ENCODE results near the gene SHISA9. TPM values are rescaled to one million over a fixed set of nuclear protein-coding genes. Genes with fewer than 3 reads are reported as not detected.

SHISA9 gene
- total and polyA plus RNA-seq, 3 donors from 2014 or later: 0.46 to 1.0 (median 0.68) TPM

DNA sequence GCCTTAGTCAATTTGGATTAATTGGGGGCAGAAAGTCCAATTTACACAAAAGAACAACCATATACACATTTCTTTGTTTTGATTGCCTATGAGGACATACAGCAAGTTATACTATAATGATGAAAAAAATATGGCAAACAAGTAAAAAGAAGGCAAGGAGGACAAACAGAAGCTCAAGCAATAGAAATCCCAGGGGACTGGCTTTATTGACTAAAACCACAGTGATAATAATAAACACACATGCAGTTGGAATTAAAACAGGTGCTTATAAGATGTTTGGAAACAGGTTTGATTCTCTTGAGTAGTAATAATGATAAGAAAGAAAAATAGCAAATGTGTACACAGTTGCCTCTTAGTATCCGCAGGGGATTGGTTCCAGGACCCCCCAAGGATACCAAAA is 176.4 kb downstream of the SHISA9 start:
- no peak for DNase-seq
- H3K4me1 ChIP-seq: no peaks in the 10 kb centered on the region
- H3K4me3 ChIP-seq: no peak overlapping the region
- TF ChIP-seq, protein P1, sequence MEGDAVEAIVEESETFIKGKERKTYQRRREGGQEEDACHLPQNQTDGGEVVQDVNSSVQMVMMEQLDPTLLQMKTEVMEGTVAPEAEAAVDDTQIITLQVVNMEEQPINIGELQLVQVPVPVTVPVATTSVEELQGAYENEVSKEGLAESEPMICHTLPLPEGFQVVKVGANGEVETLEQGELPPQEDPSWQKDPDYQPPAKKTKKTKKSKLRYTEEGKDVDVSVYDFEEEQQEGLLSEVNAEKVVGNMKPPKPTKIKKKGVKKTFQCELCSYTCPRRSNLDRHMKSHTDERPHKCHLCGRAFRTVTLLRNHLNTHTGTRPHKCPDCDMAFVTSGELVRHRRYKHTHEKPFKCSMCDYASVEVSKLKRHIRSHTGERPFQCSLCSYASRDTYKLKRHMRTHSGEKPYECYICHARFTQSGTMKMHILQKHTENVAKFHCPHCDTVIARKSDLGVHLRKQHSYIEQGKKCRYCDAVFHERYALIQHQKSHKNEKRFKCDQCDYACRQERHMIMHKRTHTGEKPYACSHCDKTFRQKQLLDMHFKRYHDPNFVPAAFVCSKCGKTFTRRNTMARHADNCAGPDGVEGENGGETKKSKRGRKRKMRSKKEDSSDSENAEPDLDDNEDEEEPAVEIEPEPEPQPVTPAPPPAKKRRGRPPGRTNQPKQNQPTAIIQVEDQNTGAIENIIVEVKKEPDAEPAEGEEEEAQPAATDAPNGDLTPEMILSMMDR (IDR thresholded peaks at IDR 0.05): no peak
- no peak for TF ChIP-seq POLR2A (IDR thresholded peaks at IDR 0.05)
- H3K27ac ChIP-seq: no peak overlapping the region
- no peaks in the 10 kb centered on the region for H3K27me3 ChIP-seq
- WGBS, 2 donors: 74 to 83% methylated on average over 1 of the region's 1 CpG
- no peaks in the 10 kb centered on the region for H3K9me3 ChIP-seq
- H3K36me3 ChIP-seq (ENCODE audit: low read depth, missing control alignments): no peaks in the 10 kb centered on the region
- intact Hi-C loops (cut with DNase I; ENCODE audit: low total_unique reads): no loop called here

DNA sequence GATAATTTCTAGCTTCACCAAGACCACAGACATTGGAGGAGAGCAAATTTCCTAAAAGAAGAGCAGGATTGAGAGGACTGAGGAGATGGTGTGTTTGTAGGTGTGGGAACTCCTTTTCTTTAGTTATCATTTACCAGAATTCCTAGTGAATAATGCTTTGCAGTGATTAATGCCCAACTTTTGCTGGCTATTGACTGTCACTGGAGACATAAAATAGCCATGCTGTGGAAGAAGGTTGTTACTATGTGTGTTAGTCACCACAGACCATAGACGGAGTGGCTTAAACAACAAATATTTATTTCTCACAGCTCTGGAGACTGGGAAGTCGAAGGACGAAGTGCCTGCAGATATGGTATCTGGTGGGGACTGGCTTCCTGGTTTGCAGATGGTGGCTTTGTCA is 179.1 kb downstream of the SHISA9 start:
- Histone ChIP-seq H3K4me1 (peaks cover 5% of the 10 kb centered on the region), H3K27me3 (no peaks in the 10 kb centered on the region), H3K36me3 (ENCODE audit: low read depth, missing control alignments) (no peaks in the 10 kb centered on the region), H3K9me3 (no peaks in the 10 kb centered on the region), H3K4me3 (no peak overlapping the region), H3K27ac (no peak overlapping the region)
- DNase-seq: no peak
- 90 to 96% methylated on average over 3 of the region's 3 CpGs for WGBS, 2 donors
- TF ChIP-seq, protein P1 (IDR thresholded peaks at IDR 0.05): no peak
- no peak for TF ChIP-seq POLR2A (IDR thresholded peaks at IDR 0.05)
- intact Hi-C loops (cut with DNase I; ENCODE audit: low total_unique reads): no loop called here

GRCh38 chr16:13081825-13082331 is 180.5 kb downstream of the SHISA9 start:
- H3K27ac ChIP-seq: no peak overlapping the region
- intact Hi-C loops (cut with DNase I; ENCODE audit: low total_unique reads): no loop called here
- 79 to 84% methylated on average over 5 of the region's 5 CpGs for WGBS, 2 donors
- no peak for TF ChIP-seq POLR2A (IDR thresholded peaks at IDR 0.05)
- TF ChIP-seq, protein P1 (IDR thresholded peaks at IDR 0.05): no peak
- peaks cover 5% of the 10 kb centered on the region for H3K4me1 ChIP-seq
- no peaks in the 10 kb centered on the region for H3K27me3 ChIP-seq
- no peaks in the 10 kb centered on the region for H3K9me3 ChIP-seq
- no peak for DNase-seq
- no peak overlapping the region for H3K4me3 ChIP-seq
- H3K36me3 ChIP-seq (ENCODE audit: low read depth, missing control alignments): no peaks in the 10 kb centered on the region

DNA sequence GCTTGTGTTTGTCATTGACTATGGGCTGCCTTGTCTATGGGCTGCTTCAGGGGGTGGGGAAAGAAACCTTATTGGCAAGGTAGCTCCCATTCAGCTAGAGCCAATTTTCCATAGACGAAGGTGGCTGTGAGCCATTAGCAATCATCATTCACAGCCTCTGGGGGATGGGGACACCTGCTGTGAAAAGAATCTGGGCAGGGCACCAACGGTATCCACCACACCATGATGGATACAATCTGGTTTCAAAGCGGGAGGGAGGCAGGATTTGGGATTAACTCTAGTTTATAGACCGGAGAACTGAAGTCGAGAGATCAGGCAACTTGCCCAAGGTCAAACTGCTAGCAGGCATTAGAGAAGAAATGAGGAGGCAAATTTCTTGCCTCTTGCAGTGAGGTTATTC is 182.3 kb downstream of the SHISA9 start:
- Histone ChIP-seq H3K36me3 (ENCODE audit: low read depth, missing control alignments) (no peaks in the 10 kb centered on the region), H3K4me3 (no peak overlapping the region), H3K9me3 (no peaks in the 10 kb centered on the region), H3K27me3 (no peaks in the 10 kb centered on the region), H3K27ac (no peak overlapping the region), H3K4me1 (peaks cover 5% of the 10 kb centered on the region)
- no peak for TF ChIP-seq POLR2A (IDR thresholded peaks at IDR 0.05)
- TF ChIP-seq, protein P1 (IDR thresholded peaks at IDR 0.05): no peak
- WGBS, 2 donors: 15 to 39% methylated on average over 5 of the region's 5 CpGs
- DNase-seq: peak; percentile 31
- intact Hi-C loops (cut with DNase I; ENCODE audit: low total_unique reads): no loop called here

DNA sequence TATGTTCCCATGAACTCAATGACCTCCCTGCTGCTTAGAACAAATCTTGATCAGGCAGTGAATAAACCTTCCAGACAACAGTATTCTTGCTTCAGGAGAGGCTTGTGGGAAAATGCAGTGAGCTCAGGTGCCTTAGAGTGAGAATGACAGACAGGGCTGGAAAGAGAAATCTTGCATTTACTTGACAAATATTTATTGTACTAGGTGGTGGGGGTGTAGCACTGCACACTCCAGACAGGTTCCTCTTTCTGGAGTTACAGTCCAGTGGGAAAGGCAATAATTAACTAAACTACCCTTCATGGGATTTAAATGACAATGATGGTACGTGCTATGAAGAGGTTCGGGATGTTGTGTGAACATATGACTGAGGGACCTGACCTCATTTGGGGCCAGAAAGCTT is 182.9 kb downstream of the SHISA9 start:
- no peak overlapping the region for H3K27ac ChIP-seq
- H3K9me3 ChIP-seq: no peaks in the 10 kb centered on the region
- intact Hi-C loops (cut with DNase I; ENCODE audit: low total_unique reads): no loop called here
- peaks cover 5% of the 10 kb centered on the region for H3K4me1 ChIP-seq
- DNase-seq: no peak
- TF ChIP-seq POLR2A (IDR thresholded peaks at IDR 0.05): no peak
- TF ChIP-seq, protein P1 (IDR thresholded peaks at IDR 0.05): no peak
- no peaks in the 10 kb centered on the region for H3K36me3 ChIP-seq (ENCODE audit: low read depth, missing control alignments)
- 88 to 97% methylated on average over 2 of the region's 2 CpGs for WGBS, 2 donors
- no peak overlapping the region for H3K4me3 ChIP-seq
- no peaks in the 10 kb centered on the region for H3K27me3 ChIP-seq
